GM19467 (cell line): Measurements from ENCODE around the gene EVPLL.
"Not testable (repeated sequence)": the region's sequence is repeated elsewhere in the genome, so short reads cannot be mapped to it uniquely, and the experiment has no call there.

Experiments used
- ATAC-seq: cut with Tn5 transposase; IDR thresholded peaks from one replicate; pipeline ENCODE4 v1.9.1; 2021; ENCODE audit warnings: mild to moderate bottlenecking, moderate library complexity; ENCODE audit not compliant: unreplicated experiment

EVPLL gene

DNA sequence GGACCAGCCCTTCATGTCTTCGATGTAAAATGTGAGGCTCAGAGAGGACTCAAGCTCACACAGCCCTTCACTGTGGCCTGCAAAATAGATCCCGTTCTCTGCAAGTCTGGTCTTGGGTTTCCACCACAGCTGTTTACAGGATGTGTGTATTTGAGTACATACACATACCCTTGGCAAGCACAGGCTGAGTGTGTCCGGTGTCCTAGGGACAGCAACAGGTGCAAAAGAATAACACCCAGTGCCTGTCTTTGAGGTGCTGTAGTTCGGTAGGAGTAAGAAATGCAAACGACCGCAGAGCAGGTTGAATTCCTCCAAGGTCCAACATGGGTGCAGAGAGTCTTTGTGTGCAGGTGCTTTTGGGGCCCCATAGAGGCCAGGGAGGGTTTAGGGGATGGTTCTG lies 44.9 kb downstream of the EVPLL start:
- ATAC-seq, result not testable (repeated sequence)

- not testable (repeated sequence) for ATAC-seq
Observed at GRCh38 chr17:18423015-18423414, 45.4 kb downstream of the EVPLL start.

- ATAC-seq, result not testable (repeated sequence)
Observed at GRCh38 chr17:18425593-18425992, 48.0 kb downstream of the EVPLL start.

DNA sequence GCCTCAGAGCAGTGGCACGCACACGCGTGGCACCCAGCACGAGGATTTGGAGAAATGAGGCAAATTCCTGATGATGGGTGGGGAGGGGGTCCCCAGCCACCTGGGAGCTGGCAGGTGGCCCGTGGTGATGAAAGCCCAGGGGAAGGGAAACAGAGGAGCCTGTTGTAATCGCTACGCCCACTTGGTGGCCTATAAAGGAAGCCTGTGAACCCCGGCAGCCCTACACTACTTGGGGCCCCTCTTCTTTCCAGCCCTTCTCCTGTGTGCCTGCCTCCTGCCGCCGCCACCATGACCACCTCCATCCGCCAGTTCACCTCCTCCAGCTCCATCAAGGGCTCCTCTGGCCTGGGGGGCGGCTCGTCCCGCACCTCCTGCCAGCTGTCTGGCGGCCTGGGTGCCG lies 49.1 kb downstream of the EVPLL start:
- not testable (repeated sequence) for ATAC-seq

GRCh38 chr17:18432206-18432605 lies 54.6 kb downstream of the EVPLL start:
- not testable (repeated sequence) for ATAC-seq
